ENCODE measurements around the gene BTG1. TPM values are rescaled to one million over a fixed set of nuclear protein-coding genes. Genes with fewer than 3 reads are reported as not detected.

Gene BTG1
- total RNA-seq, 2 donors from 2014 or later, result 48.5 to 53.7 TPM

GRCh38 chr12:92155733-92156132 is 10.1 kb upstream of the BTG1 start:
- 92 to 97% methylated on average over 2 of the region's 2 CpGs for WGBS, 2 donors
- H3K4me3 ChIP-seq, result no peak overlapping the region
- intact Hi-C loops (cut with DNase I), result no loop called here
- no peak for DNase-seq
- H3K36me3 ChIP-seq (replicated peaks in 1 of 2; ENCODE audit: insufficient read depth in 1 of 2, low read depth in 2 of 2), result no peaks in the 10 kb centered on the region
- H3K27ac ChIP-seq, result no peak overlapping the region
- no peak for TF ChIP-seq POLR2A (IDR thresholded peaks at IDR 0.05)
- no peak for TF ChIP-seq CTCF (IDR thresholded peaks at IDR 0.05)
- H3K4me1 ChIP-seq, result no peaks in the 10 kb centered on the region
- H3K27me3 ChIP-seq, result no peaks in the 10 kb centered on the region
- no peak for ATAC-seq
- H3K9me3 ChIP-seq, result no peaks in the 10 kb centered on the region

- ATAC-seq (no peak), DNase-seq (no peak)
- H3K4me3 ChIP-seq, result no peak overlapping the region
- H3K9me3 ChIP-seq, result no peaks in the 10 kb centered on the region
- no peak overlapping the region for H3K27ac ChIP-seq
- TF ChIP-seq POLR2A (IDR thresholded peaks at IDR 0.05) (no peak), CTCF (IDR thresholded peaks at IDR 0.05) (no peak)
- no peaks in the 10 kb centered on the region for H3K36me3 ChIP-seq (replicated peaks in 1 of 2; ENCODE audit: insufficient read depth in 1 of 2, low read depth in 2 of 2)
- WGBS, 2 donors, result 89 to 92% methylated on average over 2 of the region's 2 CpGs
- no peaks in the 10 kb centered on the region for H3K4me1 ChIP-seq
- intact Hi-C loops (cut with DNase I), result no loop called here
- no peaks in the 10 kb centered on the region for H3K27me3 ChIP-seq
These were observed 6.3 kb upstream of the BTG1 start for GRCh38 chr12:92151916-92152315.

- Histone ChIP-seq H3K4me3 (no peak overlapping the region), H3K27ac (no peak overlapping the region), H3K27me3 (no peaks in the 10 kb centered on the region), H3K9me3 (no peaks in the 10 kb centered on the region), H3K36me3 (replicated peaks in 1 of 2; ENCODE audit: insufficient read depth in 1 of 2, low read depth in 2 of 2) (no peaks in the 10 kb centered on the region), H3K4me1 (no peaks in the 10 kb centered on the region)
- ATAC-seq (no peak), DNase-seq (no peak)
- intact Hi-C loops (cut with DNase I), result no loop called here
- TF ChIP-seq CTCF (IDR thresholded peaks at IDR 0.05) (no peak), POLR2A (IDR thresholded peaks at IDR 0.05) (no peak)
- 93 to 94% methylated on average over 8 of the region's 8 CpGs for WGBS, 2 donors
These were observed 3.9 kb upstream of the BTG1 start for GRCh38 chr12:92149563-92149962.

GRCh38 chr12:92147491-92147890 is 1.8 kb upstream of the BTG1 start:
- Histone ChIP-seq H3K4me1 (no peaks in the 10 kb centered on the region), H3K9me3 (no peaks in the 10 kb centered on the region), H3K36me3 (replicated peaks in 1 of 2; ENCODE audit: insufficient read depth in 1 of 2, low read depth in 2 of 2) (peaks cover 0 to 2% of the 10 kb centered on the region in 2 donors), H3K4me3 (no peak overlapping the region), H3K27ac (peak overlapping the region in 1 of 4 donors; percentile 100), H3K27me3 (no peaks in the 10 kb centered on the region)
- intact Hi-C loops (cut with DNase I), result no loop called here
- 58 to 64% methylated on average over 3 of the region's 3 CpGs for WGBS, 2 donors
- DNase-seq (no peak), ATAC-seq (no peak)
- TF ChIP-seq POLR2A (IDR thresholded peaks at IDR 0.05) (no peak), CTCF (IDR thresholded peaks at IDR 0.05) (no peak)

- no peaks in the 10 kb centered on the region for H3K9me3 ChIP-seq
- TF ChIP-seq POLR2A (IDR thresholded peaks at IDR 0.05) (no peak), CTCF (IDR thresholded peaks at IDR 0.05) (no peak)
- 11% methylated on average over 14 of the region's 14 CpGs for WGBS, 2 donors
- no peaks in the 10 kb centered on the region for H3K4me1 ChIP-seq
- ATAC-seq (no peak), DNase-seq (no peak)
- peak overlapping the region; percentile 38 to 64 for H3K4me3 ChIP-seq
- intact Hi-C loops (cut with DNase I), result no loop called here
- H3K36me3 ChIP-seq (replicated peaks in 1 of 2; ENCODE audit: insufficient read depth in 1 of 2, low read depth in 2 of 2), result peaks cover 0 to 2% of the 10 kb centered on the region in 2 donors
- H3K27me3 ChIP-seq, result no peaks in the 10 kb centered on the region
- peak overlapping the region; percentile 86 to 100 (median 88) for H3K27ac ChIP-seq
These were observed 1.0 kb upstream of the BTG1 start for GRCh38 chr12:92146497-92147224.

Data from body of pancreas (tissue), 4 donors.